Measurements from ENCODE around the gene DDX49. TPM values are rescaled to one million over a fixed set of nuclear protein-coding genes. Genes with fewer than 3 reads are reported as not detected.

Gene DDX49
- total RNA-seq, 2 experiments from 2014 or later: 47.9 to 49.7 TPM

- TF ChIP-seq CTCF (IDR thresholded peaks at IDR 0.05): no peak
- Mint-ChIP-seq H3K36me3 (ENCODE audit: low read depth) (no peaks in the 10 kb centered on the region), H3K27ac (no peak overlapping the region), H3K9me3 (no peaks in the 10 kb centered on the region), H3K27me3 (peaks cover 36% of the 10 kb centered on the region), H3K4me1 (ENCODE audit: low read depth) (peaks cover 9% of the 10 kb centered on the region), H3K4me3 (peak overlapping the region; percentile 86)
- ChIA-PET POLR2A (no interaction called here), CTCF (no interaction called here)
- H3K27me3 ChIP-seq (ENCODE audit: control insufficient read depth in 1 of 2, insufficient read depth in 2 of 2, low read length in 2 of 2): peaks cover 19 to 22% of the 10 kb centered on the region in 2 experiments
- intact Hi-C loops (cut with DNase I, micrococcal nuclease): no loop called here
- no peaks in the 10 kb centered on the region for H3K36me3 ChIP-seq (ENCODE audit: insufficient read depth, low read length)
- ATAC-seq (ENCODE audit: poor library complexity): no peak
- H3K27ac ChIP-seq (ENCODE audit: low read depth in 1 of 2, low read length in 2 of 2): no peak overlapping the region
- no peak for DNase-seq
- no peak overlapping the region for H3K4me3 ChIP-seq (ENCODE audit: low read length)
- H3K9me3 ChIP-seq (ENCODE audit: control insufficient read depth in 1 of 2, insufficient read depth in 1 of 2, low read length in 2 of 2): peaks cover 0 to 7% of the 10 kb centered on the region in 2 experiments
- H3K4me1 ChIP-seq (ENCODE audit: insufficient read depth, low read length): peaks cover 18% of the 10 kb centered on the region
These were observed 19.6 kb downstream of the DDX49 start for GRCh38 chr19:18939163-18939562.

GRCh38 chr19:18939922-18940768 is 20.6 kb downstream of the DDX49 start:
- no peak for TF ChIP-seq CTCF (IDR thresholded peaks at IDR 0.05)
- ATAC-seq (ENCODE audit: poor library complexity) (no peak), DNase-seq (peak in 2 of 14 experiments; percentile 4 to 40)
- intact Hi-C loops (cut with DNase I, micrococcal nuclease): loop anchor here in 1 of 2 experiments (2.0 to 5.0 kb wide), 2 partner anchors 19 to 488 kb away; no protein-coding TSS in a partner anchor
- Histone ChIP-seq H3K4me1 (ENCODE audit: insufficient read depth, low read length) (peaks cover 18% of the 10 kb centered on the region), H3K36me3 (ENCODE audit: insufficient read depth, low read length) (no peaks in the 10 kb centered on the region), H3K27ac (ENCODE audit: low read depth in 1 of 2, low read length in 2 of 2) (no peak overlapping the region), H3K9me3 (ENCODE audit: control insufficient read depth in 1 of 2, insufficient read depth in 1 of 2, low read length in 2 of 2) (peaks cover 0 to 7% of the 10 kb centered on the region in 2 experiments), H3K27me3 (ENCODE audit: control insufficient read depth in 1 of 2, insufficient read depth in 2 of 2, low read length in 2 of 2) (peaks cover 16 to 22% of the 10 kb centered on the region in 2 experiments), H3K4me3 (ENCODE audit: low read length) (peak overlapping the region; percentile 46)
- H3K27ac Mint-ChIP-seq: no peak overlapping the region
- POLR2A ChIA-PET: no interaction called here
- H3K36me3 Mint-ChIP-seq (ENCODE audit: low read depth): no peaks in the 10 kb centered on the region
- peaks cover 9% of the 10 kb centered on the region for H3K4me1 Mint-ChIP-seq (ENCODE audit: low read depth)
- peak overlapping the region; percentile 86 for H3K4me3 Mint-ChIP-seq
- CTCF ChIA-PET: no interaction called here
- H3K27me3 Mint-ChIP-seq: peaks cover 32% of the 10 kb centered on the region
- H3K9me3 Mint-ChIP-seq: no peaks in the 10 kb centered on the region

GRCh38 chr19:18940769-18941627 is 21.5 kb downstream of the DDX49 start, which contains the start of gene HOMER3:
HOMER3 (minus strand) TSS chr19:18941217; CDS start chr19:18938982, 2,235 bp downstream.
- peak within 1 kb of the TSS; percentile 46 for H3K4me3 ChIP-seq (ENCODE audit: low read length)
- no peak within 1 kb of the TSS for H3K27ac Mint-ChIP-seq
- CTCF ChIA-PET: no interaction called here

More at GRCh38 chr19:18940769-18941627, 21.5 kb downstream of the DDX49 start, which contains the start of gene HOMER3:
- POLR2A ChIA-PET: no interaction called here
- Histone ChIP-seq H3K9me3 (ENCODE audit: control insufficient read depth in 1 of 2, insufficient read depth in 1 of 2, low read length in 2 of 2) (peaks cover 0 to 7% of the 10 kb centered on the region in 2 experiments), H3K4me1 (ENCODE audit: insufficient read depth, low read length) (peaks cover 18% of the 10 kb centered on the region), H3K36me3 (ENCODE audit: insufficient read depth, low read length) (no peaks in the 10 kb centered on the region), H3K27me3 (ENCODE audit: control insufficient read depth in 1 of 2, insufficient read depth in 2 of 2, low read length in 2 of 2) (peaks cover 16 to 22% of the 10 kb centered on the region in 2 experiments), H3K27ac (ENCODE audit: low read depth in 1 of 2, low read length in 2 of 2) (no peak within 1 kb of the TSS)
- Mint-ChIP-seq H3K4me1 (ENCODE audit: low read depth) (peaks cover 9% of the 10 kb centered on the region), H3K36me3 (ENCODE audit: low read depth) (no peaks in the 10 kb centered on the region), H3K4me3 (peak within 1 kb of the TSS; percentile 60), H3K9me3 (no peaks in the 10 kb centered on the region), H3K27me3 (peaks cover 32% of the 10 kb centered on the region)
- peak; percentile 10 for TF ChIP-seq CTCF (IDR thresholded peaks at IDR 0.05)
- DNase-seq (peak; percentile 58 to 89 (median 76)), ATAC-seq (ENCODE audit: poor library complexity) (peak; percentile 91)
- intact Hi-C loops (cut with DNase I, micrococcal nuclease): loop anchor here in 1 of 2 experiments (2.0 to 5.0 kb wide), 2 partner anchors 20 to 489 kb away; no protein-coding TSS in a partner anchor

Data from CD4-positive, alpha-beta T cell (primary cell).